ENCODE results near the gene SAPCD2. TPM values are rescaled to one million over a fixed set of nuclear protein-coding genes. Genes with fewer than 3 reads are reported as not detected.
A peak's percentile ranks its signal among the peaks of the same experiment; 100 is the strongest.
"Not testable (repeated sequence)": the region's sequence is repeated elsewhere in the genome, so short reads cannot be mapped to it uniquely, and the experiment has no call there.

Gene SAPCD2
- total RNA-seq, 1 experiment from 2014 or later: 59.9 TPM

DNA sequence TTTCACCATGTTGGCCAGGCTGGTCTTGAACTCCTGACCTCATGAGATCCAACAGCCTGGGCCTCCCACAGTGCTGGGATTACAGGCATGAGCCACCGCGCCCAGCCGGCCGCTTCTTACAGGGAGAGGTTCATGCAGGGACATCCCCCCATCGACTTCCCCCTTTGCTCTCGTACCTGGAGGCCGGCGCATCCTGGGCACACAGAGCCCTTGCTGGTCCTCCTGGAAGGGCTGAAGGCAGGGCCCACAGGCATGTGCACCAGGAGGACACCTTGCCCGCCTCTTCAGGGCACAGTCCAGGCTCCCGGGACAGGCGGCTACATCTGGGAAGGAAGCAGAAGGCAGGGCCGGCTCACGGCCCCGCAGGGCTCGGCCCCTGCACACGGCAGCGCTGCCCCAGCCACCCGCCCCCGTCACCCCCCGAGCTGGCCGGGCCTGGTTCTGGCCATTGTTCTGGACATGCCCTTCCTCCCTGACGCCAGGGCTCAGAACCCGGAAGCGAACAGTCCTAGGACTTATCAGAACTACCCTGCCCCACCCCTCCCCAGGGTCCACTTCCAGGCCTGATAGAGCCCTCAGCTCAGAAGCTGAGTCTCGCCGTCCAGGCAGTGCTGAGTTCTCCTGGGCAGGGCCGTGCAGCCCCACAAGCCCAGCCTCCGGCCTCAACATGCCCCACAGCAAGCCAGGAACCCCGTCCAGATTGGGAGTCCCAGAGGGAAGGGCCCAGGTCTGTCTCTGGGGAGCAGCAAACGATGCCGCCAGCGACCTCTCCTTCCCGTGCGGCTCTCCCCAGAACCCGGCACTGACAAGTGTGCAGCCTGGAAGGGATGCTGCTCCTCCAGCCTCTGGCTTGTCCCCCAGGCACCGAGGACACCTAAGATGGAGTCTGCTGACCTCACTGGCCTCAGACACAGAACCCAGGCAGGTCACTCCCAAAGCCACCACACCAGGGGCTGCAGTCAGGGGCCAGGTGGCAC is 27.3 kb downstream of the SAPCD2 start:
- no peaks in the 10 kb centered on the region; the same call in 1 of the 2 replicates for H3K36me3 ChIP-seq (replicated peaks; ENCODE audit: control insufficient read depth, insufficient read depth, low read length)
- no peak overlapping the region for H3K4me3 ChIP-seq (ENCODE audit: insufficient read depth, low read depth, low read length)
- no peak for DNase-seq
- peaks cover 26% of the 10 kb centered on the region for H3K27me3 ChIP-seq (ENCODE audit: control insufficient read depth, insufficient read depth, low read length)

DNA sequence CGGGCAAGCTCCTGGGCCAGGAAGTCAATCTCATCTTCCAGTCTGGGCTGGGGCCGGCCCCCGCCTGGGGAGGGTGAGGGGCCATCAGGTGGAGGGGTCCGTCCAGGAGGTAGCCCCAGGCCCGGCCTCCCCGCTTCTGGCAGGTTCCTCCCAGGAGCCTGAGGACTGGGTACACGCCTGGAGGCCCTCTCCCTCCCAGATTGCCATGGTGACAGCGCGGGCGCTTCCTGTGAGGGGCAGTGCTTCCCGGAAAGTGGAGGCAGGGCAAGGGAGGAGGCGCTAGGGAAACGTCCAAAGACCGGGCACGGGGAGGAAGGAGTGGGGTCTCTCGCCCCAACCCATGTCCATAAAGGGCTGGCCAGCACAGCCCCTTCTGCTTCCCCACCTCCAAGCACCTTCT is 29.2 kb downstream of the SAPCD2 start:
- H3K27me3 ChIP-seq (ENCODE audit: control insufficient read depth, insufficient read depth, low read length): peaks cover 16% of the 10 kb centered on the region
- DNase-seq: no peak
- no peak overlapping the region for H3K4me3 ChIP-seq (ENCODE audit: insufficient read depth, low read depth, low read length)
- H3K36me3 ChIP-seq (replicated peaks; ENCODE audit: control insufficient read depth, insufficient read depth, low read length): no peaks in the 10 kb centered on the region; the same call in 1 of the 2 replicates

DNA sequence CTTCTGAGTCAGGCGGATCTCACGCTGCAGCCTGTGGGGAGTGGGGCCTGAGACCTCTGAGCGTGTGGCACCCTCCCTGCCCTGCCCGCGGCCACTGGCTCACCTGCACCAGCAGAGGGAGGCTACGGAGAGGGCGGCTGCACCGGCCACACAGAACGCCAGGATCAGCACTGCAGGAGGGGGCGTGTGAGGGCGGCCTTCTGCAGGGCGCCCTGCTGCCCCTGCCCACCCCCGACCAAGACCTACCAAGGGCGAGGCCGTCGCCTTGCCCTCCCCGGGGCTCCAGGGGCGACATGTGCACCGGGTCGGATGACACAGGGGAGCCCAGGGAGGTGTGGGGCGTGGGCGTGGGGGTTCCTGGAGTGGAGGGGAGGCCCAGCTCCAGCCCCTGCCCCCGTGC is 29.8 kb downstream of the SAPCD2 start:
- Histone ChIP-seq H3K4me3 (ENCODE audit: insufficient read depth, low read depth, low read length) (no peak overlapping the region), H3K36me3 (replicated peaks; ENCODE audit: control insufficient read depth, insufficient read depth, low read length) (no peaks in the 10 kb centered on the region; the same call in 1 of the 2 replicates), H3K27me3 (ENCODE audit: control insufficient read depth, insufficient read depth, low read length) (peaks cover 12% of the 10 kb centered on the region)
- no peak for DNase-seq

DNA sequence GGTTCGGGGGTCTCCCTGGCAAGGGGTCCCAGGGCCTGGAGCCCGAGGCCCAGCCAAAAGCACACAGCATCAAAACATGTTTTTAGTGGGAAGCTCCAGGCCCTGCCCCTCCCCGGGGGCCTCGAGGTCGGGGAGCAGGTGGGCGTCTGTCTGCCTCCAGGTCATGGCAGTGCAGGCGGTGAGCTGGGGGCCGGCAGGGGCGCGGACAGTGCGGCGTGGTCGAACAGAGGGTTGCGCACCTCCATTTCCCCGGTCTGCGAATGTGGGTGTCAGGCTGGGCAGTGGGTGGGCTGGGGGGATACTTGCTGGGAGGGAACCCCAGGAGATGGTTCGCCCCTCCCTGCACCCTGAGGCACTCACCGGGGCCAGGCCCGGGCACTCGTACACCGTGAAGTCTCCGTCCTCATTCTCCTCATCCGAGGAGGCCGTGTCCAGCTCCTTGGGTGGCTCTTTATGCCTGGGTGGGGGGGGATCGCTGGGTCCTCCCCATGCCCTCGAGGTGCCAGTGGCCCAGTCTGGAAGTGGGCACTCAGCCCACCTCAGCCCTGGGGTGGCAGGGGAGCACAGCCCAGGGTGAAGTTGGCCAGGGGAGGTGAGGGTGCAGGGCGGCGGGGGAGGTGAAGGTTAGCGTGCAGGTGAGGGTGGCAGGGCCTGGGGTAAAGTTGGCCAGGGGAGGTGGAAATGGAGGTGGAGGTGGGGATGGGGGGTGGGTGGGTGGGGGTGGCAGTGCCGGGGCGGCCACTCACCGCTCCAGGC is 30.6 kb downstream of the SAPCD2 start:
- no peaks in the 10 kb centered on the region; the same call in 1 of the 2 replicates for H3K36me3 ChIP-seq (replicated peaks; ENCODE audit: control insufficient read depth, insufficient read depth, low read length)
- no peak for DNase-seq
- peaks cover 4% of the 10 kb centered on the region; the same call in 1 of the 2 replicates for H3K27me3 ChIP-seq (ENCODE audit: control insufficient read depth, insufficient read depth, low read length)
- no peak overlapping the region for H3K4me3 ChIP-seq (ENCODE audit: insufficient read depth, low read depth, low read length)

DNA sequence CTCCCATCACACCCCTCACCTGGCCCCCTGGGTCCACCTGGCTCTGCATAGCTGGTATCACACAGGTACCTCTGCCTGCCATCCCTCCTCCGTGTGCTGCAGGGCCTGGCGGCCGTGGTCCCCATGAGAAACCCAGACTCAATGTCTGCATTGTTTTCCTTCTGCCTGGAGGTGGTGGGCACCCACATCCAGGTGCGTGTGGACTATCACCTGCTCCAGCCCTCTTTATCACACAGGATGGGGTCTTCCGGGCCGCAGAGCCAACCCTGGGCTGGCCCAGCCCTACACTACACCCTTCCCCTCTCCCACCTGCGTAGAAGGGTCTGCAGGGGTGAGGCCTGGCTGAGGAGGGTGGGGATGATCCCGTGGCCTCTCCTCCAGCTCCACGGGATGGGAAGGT is 31.4 kb downstream of the SAPCD2 start:
- Histone ChIP-seq H3K4me3 (ENCODE audit: insufficient read depth, low read depth, low read length) (no peak overlapping the region), H3K36me3 (replicated peaks; ENCODE audit: control insufficient read depth, insufficient read depth, low read length) (no peaks in the 10 kb centered on the region; the same call in 1 of the 2 replicates), H3K27me3 (ENCODE audit: control insufficient read depth, insufficient read depth, low read length) (no peaks in the 10 kb centered on the region; the same call in 1 of the 2 replicates)
- no peak for DNase-seq

DNA sequence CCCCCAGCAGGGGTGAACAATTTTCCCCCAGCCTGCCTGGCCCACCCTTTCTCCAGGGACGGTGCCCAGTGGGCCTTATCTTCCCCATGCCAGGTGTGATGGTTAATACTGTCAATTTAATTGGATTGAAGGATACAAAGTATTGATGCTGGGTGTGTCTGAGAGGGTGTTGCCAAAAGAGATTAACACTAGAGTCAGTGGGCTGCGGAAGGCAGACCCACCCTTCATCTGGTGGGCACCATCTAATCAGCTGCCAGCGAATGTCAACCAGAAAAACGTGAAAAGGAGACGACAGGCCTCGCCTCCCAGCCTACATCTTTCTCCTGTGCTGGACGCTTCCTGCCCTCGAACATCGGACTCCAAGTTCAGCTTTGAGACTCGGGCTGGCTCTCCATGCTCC is 32.9 kb downstream of the SAPCD2 start:
- H3K36me3 ChIP-seq (replicated peaks; ENCODE audit: control insufficient read depth, insufficient read depth, low read length): no peaks in the 10 kb centered on the region; the same call in 1 of the 2 replicates
- no peak overlapping the region for H3K4me3 ChIP-seq (ENCODE audit: insufficient read depth, low read depth, low read length)
- no peaks in the 10 kb centered on the region; the same call in 1 of the 2 replicates for H3K27me3 ChIP-seq (ENCODE audit: control insufficient read depth, insufficient read depth, low read length)
- no peak for DNase-seq

DNA sequence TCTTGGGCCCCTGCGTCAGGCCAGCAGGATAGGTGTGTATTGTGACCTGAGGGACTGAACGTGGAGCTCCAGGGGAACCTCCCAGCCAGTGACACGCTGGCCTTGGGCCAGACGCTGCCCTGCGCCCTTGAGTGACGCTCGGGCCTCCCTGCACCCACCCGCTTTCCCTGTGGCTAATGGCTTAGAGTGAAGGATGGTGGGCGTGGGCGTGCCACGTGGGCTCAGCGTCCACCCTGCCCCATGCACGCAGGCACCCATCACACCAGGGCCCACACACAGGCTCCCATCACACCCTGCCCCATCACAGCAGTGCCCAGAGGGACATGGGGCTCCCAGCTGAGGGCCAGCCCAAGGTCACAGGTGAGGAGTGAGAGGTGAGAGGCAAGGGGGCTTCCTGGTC is 33.3 kb downstream of the SAPCD2 start:
- no peaks in the 10 kb centered on the region; the same call in 1 of the 2 replicates for H3K27me3 ChIP-seq (ENCODE audit: control insufficient read depth, insufficient read depth, low read length)
- DNase-seq: no peak
- no peaks in the 10 kb centered on the region; the same call in 1 of the 2 replicates for H3K36me3 ChIP-seq (replicated peaks; ENCODE audit: control insufficient read depth, insufficient read depth, low read length)
- no peak overlapping the region for H3K4me3 ChIP-seq (ENCODE audit: insufficient read depth, low read depth, low read length)

DNA sequence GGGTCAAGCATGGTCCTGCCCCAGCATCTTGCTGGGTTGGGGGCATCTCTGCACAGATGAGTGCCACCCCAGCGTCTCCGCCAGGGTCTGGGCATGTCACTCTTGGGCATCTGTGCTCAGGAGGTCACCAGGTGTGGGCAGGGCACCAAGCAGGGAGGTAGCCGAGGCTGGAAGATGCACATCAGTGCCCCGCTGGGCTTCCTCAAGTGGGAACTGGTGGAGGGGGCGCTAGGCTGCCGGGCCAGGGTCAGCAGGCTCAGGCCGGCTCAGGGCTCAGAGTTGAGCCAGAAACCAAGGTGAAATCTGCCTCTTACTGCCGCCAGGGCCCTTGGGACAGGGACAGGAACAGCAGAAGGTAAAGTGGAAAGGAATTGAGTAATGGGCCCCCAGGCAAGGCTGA is 34.4 kb downstream of the SAPCD2 start:
- DNase-seq: no peak
- Histone ChIP-seq H3K4me3 (ENCODE audit: insufficient read depth, low read depth, low read length) (no peak overlapping the region), H3K36me3 (replicated peaks; ENCODE audit: control insufficient read depth, insufficient read depth, low read length) (no peaks in the 10 kb centered on the region; the same call in 1 of the 2 replicates)

DNA sequence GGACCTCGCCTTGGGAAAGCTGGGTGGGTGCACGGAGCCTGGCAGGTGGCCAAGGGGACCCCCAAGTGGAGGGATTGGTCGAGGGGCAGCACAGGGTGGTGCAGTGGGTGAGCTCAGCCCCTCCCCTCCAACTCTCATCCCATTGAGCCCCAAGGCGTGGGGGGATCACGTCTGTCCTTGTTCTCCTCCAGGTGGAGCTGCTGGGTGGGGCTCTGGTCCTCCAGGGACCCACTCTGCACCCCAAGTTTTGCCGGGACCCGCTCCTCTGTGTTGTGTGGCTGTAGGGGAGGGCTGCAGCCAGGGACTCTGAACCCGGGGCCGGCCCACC is 34.9 kb downstream of the SAPCD2 start:
- Histone ChIP-seq H3K4me3 (ENCODE audit: insufficient read depth, low read depth, low read length) (no peak overlapping the region), H3K36me3 (replicated peaks; ENCODE audit: control insufficient read depth, insufficient read depth, low read length) (no peaks in the 10 kb centered on the region; the same call in 1 of the 2 replicates), H3K27me3 (ENCODE audit: control insufficient read depth, insufficient read depth, low read length) (no peaks in the 10 kb centered on the region; the same call in 1 of the 2 replicates)
- DNase-seq: peak; percentile 89

More for the DNA sequence above, 34.4 kb downstream of the SAPCD2 start:
- no peaks in the 10 kb centered on the region; the same call in 1 of the 2 replicates for H3K27me3 ChIP-seq (ENCODE audit: control insufficient read depth, insufficient read depth, low read length)

DNA sequence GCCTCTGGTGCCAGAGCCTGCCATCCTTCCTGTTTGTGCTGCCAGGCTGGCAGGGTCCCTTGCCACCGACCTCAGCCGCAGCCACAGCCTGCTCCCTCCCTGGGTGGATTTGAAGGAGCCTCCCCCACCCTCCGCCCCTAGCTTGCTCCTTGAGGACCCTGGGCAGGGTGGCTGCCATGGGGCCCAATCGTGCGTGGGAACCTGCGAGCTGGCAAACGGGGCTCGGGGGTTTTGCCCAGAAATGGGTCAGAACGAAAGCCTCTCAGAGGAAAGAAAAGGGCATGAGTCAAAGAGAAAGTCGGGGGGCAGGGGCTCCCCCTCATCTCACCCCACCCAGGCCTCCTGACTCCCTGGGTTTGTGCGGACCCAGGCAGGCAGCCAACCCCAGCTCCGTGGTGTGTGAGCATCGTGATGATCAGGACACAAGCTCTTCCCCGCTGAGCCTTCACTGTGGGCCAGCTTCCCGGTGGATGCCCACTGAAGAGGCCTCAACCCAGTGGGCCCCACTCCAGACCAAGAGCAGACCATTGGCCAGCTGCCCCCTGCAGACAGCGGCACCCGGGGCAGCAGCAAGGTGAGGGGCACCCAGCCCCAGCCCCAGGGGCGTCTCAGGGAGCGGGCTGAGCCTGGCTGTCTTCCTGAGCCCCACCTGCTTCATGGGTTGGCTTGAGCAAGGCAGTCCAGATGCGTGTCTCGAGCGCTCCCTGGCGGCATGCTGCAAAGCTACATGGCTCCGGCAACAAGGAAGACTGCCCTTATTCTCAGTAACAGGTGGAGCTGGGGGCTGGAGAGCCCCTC is 35.4 kb downstream of the SAPCD2 start:
- Histone ChIP-seq H3K36me3 (replicated peaks; ENCODE audit: control insufficient read depth, insufficient read depth, low read length) (no peaks in the 10 kb centered on the region; the same call in 1 of the 2 replicates), H3K4me3 (ENCODE audit: insufficient read depth, low read depth, low read length) (no peak overlapping the region), H3K27me3 (ENCODE audit: control insufficient read depth, insufficient read depth, low read length) (no peaks in the 10 kb centered on the region; the same call in 1 of the 2 replicates)
- DNase-seq: peak; percentile 98

DNA sequence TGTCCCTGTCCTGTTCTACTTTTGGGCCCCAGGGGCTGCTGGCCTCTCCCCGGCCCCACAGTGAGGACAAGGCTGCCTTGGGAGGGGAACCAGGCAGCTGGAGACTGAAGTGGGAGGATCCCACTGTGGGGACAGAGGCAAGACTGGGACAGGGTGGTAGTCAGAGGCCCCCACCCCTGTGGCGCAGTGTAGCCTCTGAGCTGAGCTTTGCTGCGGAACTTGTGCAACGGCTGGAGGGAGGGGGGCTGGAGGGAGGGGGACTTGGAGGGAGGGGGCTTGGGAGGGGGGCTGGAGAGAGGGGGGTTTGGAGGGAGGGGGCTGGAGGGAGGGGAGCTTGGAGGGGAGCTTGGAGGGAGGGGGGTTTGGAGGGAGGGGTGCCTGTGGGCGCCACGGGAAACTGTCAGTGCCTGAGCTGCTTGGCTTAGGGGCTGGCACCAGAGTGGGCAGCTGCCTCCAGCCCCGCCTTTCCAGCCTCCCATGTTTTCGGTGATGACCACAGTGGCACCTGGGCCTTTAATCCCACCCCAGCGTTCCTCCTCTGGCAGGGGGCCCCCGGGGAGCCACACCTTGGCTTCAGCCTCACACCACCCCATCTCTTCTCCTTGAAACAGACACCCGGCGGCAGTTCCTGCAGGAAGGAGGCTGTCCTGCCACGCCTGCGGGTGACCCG is 36.2 kb downstream of the SAPCD2 start:
- peaks cover under 1% of the 10 kb centered on the region; the same call in 1 of the 2 replicates for H3K27me3 ChIP-seq (ENCODE audit: control insufficient read depth, insufficient read depth, low read length)
- H3K36me3 ChIP-seq (replicated peaks; ENCODE audit: control insufficient read depth, insufficient read depth, low read length): no peaks in the 10 kb centered on the region
- DNase-seq: peak; percentile 75
- no peak overlapping the region for H3K4me3 ChIP-seq (ENCODE audit: insufficient read depth, low read depth, low read length)

DNA sequence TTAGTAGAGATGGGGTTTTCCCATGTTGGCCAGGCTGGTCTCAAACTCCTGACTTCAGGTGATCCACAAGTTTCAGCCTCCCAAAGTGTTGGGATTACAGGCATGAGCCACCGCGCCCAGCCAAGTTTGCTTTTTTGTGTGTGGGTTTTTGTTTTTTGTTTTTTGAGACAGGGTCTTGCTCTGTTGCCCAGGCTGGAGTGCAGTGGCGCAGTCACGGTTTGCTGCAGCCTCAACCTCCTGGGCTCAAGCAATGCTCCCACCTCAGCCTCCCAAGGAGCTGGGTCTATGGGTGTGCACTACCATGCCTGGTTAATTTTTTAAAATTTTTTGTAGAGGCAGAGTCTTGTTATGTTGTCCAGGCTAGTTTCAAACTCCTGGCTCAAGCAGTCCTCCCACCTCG is 36.9 kb downstream of the SAPCD2 start:
- not testable (repeated sequence) for DNase-seq; H3K4me3 ChIP-seq (ENCODE audit: insufficient read depth, low read depth, low read length); H3K36me3 ChIP-seq (replicated peaks; ENCODE audit: control insufficient read depth, insufficient read depth, low read length); H3K27me3 ChIP-seq (ENCODE audit: control insufficient read depth, insufficient read depth, low read length)

DNA sequence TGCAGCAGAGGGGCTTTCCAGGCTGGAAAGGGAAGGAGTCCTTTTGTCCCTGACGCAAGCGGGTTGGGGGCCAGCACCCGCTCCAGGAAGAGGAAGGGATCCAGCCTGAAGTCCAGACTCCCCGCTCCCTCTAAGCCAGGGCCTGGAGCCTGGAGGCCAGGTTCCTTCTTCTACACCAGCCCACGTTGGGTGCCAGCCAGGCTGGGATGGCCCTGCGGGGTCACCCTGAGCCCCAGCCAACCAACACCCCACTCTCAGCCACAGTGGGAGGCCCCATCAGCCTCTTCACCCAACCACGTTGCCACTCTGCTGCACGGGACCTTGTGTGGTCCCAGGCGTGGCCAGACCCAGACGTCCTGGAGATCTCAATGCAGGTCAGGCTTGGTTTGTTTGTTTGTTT is 37.5 kb downstream of the SAPCD2 start:
- Histone ChIP-seq H3K36me3 (replicated peaks; ENCODE audit: control insufficient read depth, insufficient read depth, low read length) (no peaks in the 10 kb centered on the region), H3K4me3 (ENCODE audit: insufficient read depth, low read depth, low read length) (no peak overlapping the region), H3K27me3 (ENCODE audit: control insufficient read depth, insufficient read depth, low read length) (peaks cover 10% of the 10 kb centered on the region)
- no peak for DNase-seq

All from H7 (cell line).